ENCODE measurements around the gene RASL10A. TPM values are rescaled to one million over a fixed set of nuclear protein-coding genes. Genes with fewer than 3 reads are reported as not detected.

Gene RASL10A
- total and polyA plus RNA-seq, 7 experiments from 2014 or later = 0.32 to 1.7 (median 0.89) TPM; not detected in 3

GRCh38 chr22:29302681-29303465 lies 12.6 kb downstream of the RASL10A start:
- no peak for DNase-seq
- Histone ChIP-seq H3K4me1 (ENCODE audit: control insufficient read depth in 2 of 2, insufficient read depth in 2 of 2, low read length in 2 of 2) (peaks cover 3 to 10% of the 10 kb centered on the region in 2 donors), H3K36me3 (ENCODE audit: control insufficient read depth in 2 of 3, insufficient read depth in 3 of 3, low read length in 3 of 3) (peaks cover 9 to 29% (median 12%) of the 10 kb centered on the region in 3 experiments), H3K27me3 (ENCODE audit: control insufficient read depth in 2 of 2, insufficient read depth in 2 of 2, low read length in 2 of 2) (peaks cover 0 to 7% of the 10 kb centered on the region in 2 donors), H3K4me3 (ENCODE audit: low read length) (no peak overlapping the region), H3K27ac (ENCODE audit: low read depth, low read length) (no peak overlapping the region), H3K9me3 (ENCODE audit: control insufficient read depth in 2 of 3, low read length in 3 of 3) (no peaks in the 10 kb centered on the region)
- ATAC-seq = no peak
- POLR2A ChIA-PET = no interaction called here
- H3K36me3 Mint-ChIP-seq = peaks cover 5 to 27% (median 12%) of the 10 kb centered on the region in 5 donors
- H3K27me3 Mint-ChIP-seq = peaks cover 5 to 21% (median 12%) of the 10 kb centered on the region in 5 donors
- intact Hi-C loops (cut with micrococcal nuclease) = loop anchor here in 1 of 2 donors (5.0 kb wide), 1 partner anchor 36 kb away; the partner anchor contains the start of genes EWSR1 and RHBDD3
- peaks cover 0 to 1% (median 0%) of the 10 kb centered on the region in 11 donors for H3K9me3 Mint-ChIP-seq
- H3K27ac Mint-ChIP-seq = peak overlapping the region in 1 of 9 donors; percentile 41
- H3K4me3 Mint-ChIP-seq = no peak overlapping the region
- CTCF ChIA-PET = no interaction called here
- H3K4me1 Mint-ChIP-seq = peaks cover 9 to 25% (median 12%) of the 10 kb centered on the region in 7 donors

GRCh38 chr22:29302402-29302680 lies 13.2 kb downstream of the RASL10A start:
- POLR2A ChIA-PET = no interaction called here

GRCh38 chr22:29301716-29302401 lies 13.6 kb downstream of the RASL10A start:
- intact Hi-C loops (cut with micrococcal nuclease) = loop anchor here in 1 of 2 donors (5.0 kb wide), 1 partner anchor 35 kb away; the partner anchor contains the start of genes EWSR1 and RHBDD3
- H3K27me3 Mint-ChIP-seq = peaks cover 0 to 17% (median 10%) of the 10 kb centered on the region in 5 donors
- no peak overlapping the region for H3K27ac ChIP-seq (ENCODE audit: low read depth, low read length)
- H3K4me3 Mint-ChIP-seq = no peak overlapping the region
- peak overlapping the region in 2 of 9 donors; percentile 22 to 29 for H3K27ac Mint-ChIP-seq
- no peak for DNase-seq
- peaks cover 19 to 39% (median 22%) of the 10 kb centered on the region in 3 experiments for H3K36me3 ChIP-seq (ENCODE audit: control insufficient read depth in 2 of 3, insufficient read depth in 3 of 3, low read length in 3 of 3)
- no peak overlapping the region for H3K4me3 ChIP-seq (ENCODE audit: low read length)
- no peaks in the 10 kb centered on the region for H3K9me3 ChIP-seq (ENCODE audit: control insufficient read depth in 2 of 3, low read length in 3 of 3)
- CTCF ChIA-PET = no interaction called here
- H3K36me3 Mint-ChIP-seq = peaks cover 11 to 37% (median 17%) of the 10 kb centered on the region in 5 donors
- H3K27me3 ChIP-seq (ENCODE audit: control insufficient read depth in 2 of 2, insufficient read depth in 2 of 2, low read length in 2 of 2) = peaks cover 0 to 7% of the 10 kb centered on the region in 2 donors
- H3K4me1 Mint-ChIP-seq = peaks cover 7 to 21% (median 8%) of the 10 kb centered on the region in 7 donors
- peaks cover 3 to 10% of the 10 kb centered on the region in 2 donors for H3K4me1 ChIP-seq (ENCODE audit: control insufficient read depth in 2 of 2, insufficient read depth in 2 of 2, low read length in 2 of 2)
- POLR2A ChIA-PET = no interaction called here
- no peak for ATAC-seq
- H3K9me3 Mint-ChIP-seq = peaks cover 0 to 1% (median 0%) of the 10 kb centered on the region in 11 donors

More at GRCh38 chr22:29302402-29302680, 13.2 kb downstream of the RASL10A start:
- intact Hi-C loops (cut with micrococcal nuclease) = loop anchor here in 1 of 2 donors (5.0 kb wide), 1 partner anchor 35 kb away; the partner anchor contains the start of genes EWSR1 and RHBDD3
- Histone ChIP-seq H3K9me3 (ENCODE audit: control insufficient read depth in 2 of 3, low read length in 3 of 3) (no peaks in the 10 kb centered on the region), H3K27ac (ENCODE audit: low read depth, low read length) (no peak overlapping the region), H3K4me1 (ENCODE audit: control insufficient read depth in 2 of 2, insufficient read depth in 2 of 2, low read length in 2 of 2) (peaks cover 3 to 10% of the 10 kb centered on the region in 2 donors), H3K27me3 (ENCODE audit: control insufficient read depth in 2 of 2, insufficient read depth in 2 of 2, low read length in 2 of 2) (peaks cover 0 to 7% of the 10 kb centered on the region in 2 donors), H3K4me3 (ENCODE audit: low read length) (no peak overlapping the region), H3K36me3 (ENCODE audit: control insufficient read depth in 2 of 3, insufficient read depth in 3 of 3, low read length in 3 of 3) (peaks cover 14 to 34% (median 17%) of the 10 kb centered on the region in 3 experiments)
- peaks cover 8 to 22% (median 9%) of the 10 kb centered on the region in 7 donors for H3K4me1 Mint-ChIP-seq
- peaks cover 11 to 33% (median 17%) of the 10 kb centered on the region in 5 donors for H3K36me3 Mint-ChIP-seq
- ATAC-seq (no peak), DNase-seq (no peak)
- CTCF ChIA-PET = no interaction called here
- peaks cover 0 to 1% (median 0%) of the 10 kb centered on the region in 11 donors for H3K9me3 Mint-ChIP-seq
- no peak overlapping the region for H3K27ac Mint-ChIP-seq
- H3K27me3 Mint-ChIP-seq = peaks cover under 1 to 18% (median 11%) of the 10 kb centered on the region in 5 donors
- no peak overlapping the region for H3K4me3 Mint-ChIP-seq

- no peak overlapping the region for H3K4me3 Mint-ChIP-seq
Measured at GRCh38 chr22:29300807-29301601, 14.5 kb downstream of the RASL10A start.

GRCh38 chr22:29300467-29300806 lies 15.1 kb downstream of the RASL10A start:
- H3K27me3 Mint-ChIP-seq = peaks cover 0 to 12% (median 5%) of the 10 kb centered on the region in 5 donors
- POLR2A ChIA-PET = no interaction called here
- H3K4me1 Mint-ChIP-seq = peaks cover 0 to 11% (median 3%) of the 10 kb centered on the region in 7 donors
- no peak overlapping the region for H3K4me3 Mint-ChIP-seq
- intact Hi-C loops (cut with micrococcal nuclease) = loop anchor here in 1 of 2 donors (5.0 kb wide), 1 partner anchor 33 kb away; the partner anchor contains the start of genes EWSR1 and RHBDD3
- Histone ChIP-seq H3K27ac (ENCODE audit: low read depth, low read length) (no peak overlapping the region), H3K4me1 (ENCODE audit: control insufficient read depth in 2 of 2, insufficient read depth in 2 of 2, low read length in 2 of 2) (no peaks in the 10 kb centered on the region), H3K9me3 (ENCODE audit: control insufficient read depth in 2 of 3, low read length in 3 of 3) (no peaks in the 10 kb centered on the region), H3K27me3 (ENCODE audit: control insufficient read depth in 2 of 2, insufficient read depth in 2 of 2, low read length in 2 of 2) (peaks cover 0 to 4% of the 10 kb centered on the region in 2 donors), H3K36me3 (ENCODE audit: control insufficient read depth in 2 of 3, insufficient read depth in 3 of 3, low read length in 3 of 3) (peaks cover 33 to 53% (median 34%) of the 10 kb centered on the region in 3 experiments), H3K4me3 (ENCODE audit: low read length) (no peak overlapping the region)
- H3K27ac Mint-ChIP-seq = peak overlapping the region in 2 of 9 donors; percentile 9 to 31
- no peaks in the 10 kb centered on the region for H3K9me3 Mint-ChIP-seq
- DNase-seq (no peak), ATAC-seq (no peak)
- H3K36me3 Mint-ChIP-seq = peaks cover 11 to 47% (median 20%) of the 10 kb centered on the region in 5 donors
- CTCF ChIA-PET = no interaction called here

More at GRCh38 chr22:29300807-29301601, 14.5 kb downstream of the RASL10A start:
- Histone ChIP-seq H3K4me3 (ENCODE audit: low read length) (no peak overlapping the region), H3K4me1 (ENCODE audit: control insufficient read depth in 2 of 2, insufficient read depth in 2 of 2, low read length in 2 of 2) (peaks cover 0 to 3% of the 10 kb centered on the region in 2 donors), H3K9me3 (ENCODE audit: control insufficient read depth in 2 of 3, low read length in 3 of 3) (no peaks in the 10 kb centered on the region), H3K27ac (ENCODE audit: low read depth, low read length) (no peak overlapping the region), H3K27me3 (ENCODE audit: control insufficient read depth in 2 of 2, insufficient read depth in 2 of 2, low read length in 2 of 2) (peaks cover 0 to 7% of the 10 kb centered on the region in 2 donors), H3K36me3 (ENCODE audit: control insufficient read depth in 2 of 3, insufficient read depth in 3 of 3, low read length in 3 of 3) (peaks cover 27 to 48% (median 29%) of the 10 kb centered on the region in 3 experiments)
- H3K4me1 Mint-ChIP-seq = peaks cover 2 to 17% (median 6%) of the 10 kb centered on the region in 7 donors
- DNase-seq (no peak), ATAC-seq (peak; percentile 12)
- CTCF ChIA-PET = no interaction called here
- POLR2A ChIA-PET = no interaction called here
- H3K27ac Mint-ChIP-seq = peak overlapping the region in 6 of 9 donors; percentile 22 to 69 (median 32)
- intact Hi-C loops (cut with micrococcal nuclease) = loop anchor here in 1 of 2 donors (5.0 kb wide), 1 partner anchor 34 kb away; the partner anchor contains the start of genes EWSR1 and RHBDD3
- peaks cover 11 to 42% (median 18%) of the 10 kb centered on the region in 5 donors for H3K36me3 Mint-ChIP-seq
- peaks cover 0 to 14% (median 9%) of the 10 kb centered on the region in 5 donors for H3K27me3 Mint-ChIP-seq
- H3K9me3 Mint-ChIP-seq = peaks cover 0 to 1% (median 0%) of the 10 kb centered on the region in 11 donors

Data from naive thymus-derived CD4-positive, alpha-beta T cell (primary cell).